Stomach (tissue), 4 donors: ENCODE data around the gene HS2ST1.

Experiments
- POLR2A ChIP-seq, 4 donors: fragments of 450-650 bp; IDR thresholded peaks; one replicate each; pipeline ENCODE4 v1.6.1; 2016; ENCODE audit warnings: antibody characterized with exemption in 4 of 4, control low read depth in 2 of 4, mild to moderate bottlenecking in 1 of 4, moderate library complexity in 1 of 4
- POLR2AphosphoS5 ChIP-seq, 3 donors: sonication (generic); formaldehyde crosslinking; IDR thresholded peaks; one replicate each; pipeline ENCODE4 v1.6.1; 2016; ENCODE audit warnings: antibody characterized with exemption in 3 of 3
- TF ChIP-seq, protein P1 (sequence below), 7 experiments: fragments of 450-650 bp in 4 of 7; fragments of 200-600 bp in 3 of 7; sonication (generic) in 3 of 7; IDR thresholded peaks; one replicate each; pipeline ENCODE4 v1.5.1; 2016 to 2019; ENCODE audit warnings: antibody characterized with exemption in 7 of 7, control low read depth in 2 of 7, mild to moderate bottlenecking in 1 of 7

- TF ChIP-seq, protein P1, sequence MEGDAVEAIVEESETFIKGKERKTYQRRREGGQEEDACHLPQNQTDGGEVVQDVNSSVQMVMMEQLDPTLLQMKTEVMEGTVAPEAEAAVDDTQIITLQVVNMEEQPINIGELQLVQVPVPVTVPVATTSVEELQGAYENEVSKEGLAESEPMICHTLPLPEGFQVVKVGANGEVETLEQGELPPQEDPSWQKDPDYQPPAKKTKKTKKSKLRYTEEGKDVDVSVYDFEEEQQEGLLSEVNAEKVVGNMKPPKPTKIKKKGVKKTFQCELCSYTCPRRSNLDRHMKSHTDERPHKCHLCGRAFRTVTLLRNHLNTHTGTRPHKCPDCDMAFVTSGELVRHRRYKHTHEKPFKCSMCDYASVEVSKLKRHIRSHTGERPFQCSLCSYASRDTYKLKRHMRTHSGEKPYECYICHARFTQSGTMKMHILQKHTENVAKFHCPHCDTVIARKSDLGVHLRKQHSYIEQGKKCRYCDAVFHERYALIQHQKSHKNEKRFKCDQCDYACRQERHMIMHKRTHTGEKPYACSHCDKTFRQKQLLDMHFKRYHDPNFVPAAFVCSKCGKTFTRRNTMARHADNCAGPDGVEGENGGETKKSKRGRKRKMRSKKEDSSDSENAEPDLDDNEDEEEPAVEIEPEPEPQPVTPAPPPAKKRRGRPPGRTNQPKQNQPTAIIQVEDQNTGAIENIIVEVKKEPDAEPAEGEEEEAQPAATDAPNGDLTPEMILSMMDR (IDR thresholded peaks at IDR 0.05), result no peak
- TF ChIP-seq POLR2AphosphoS5 (IDR thresholded peaks at IDR 0.05), result no peak
- TF ChIP-seq POLR2A (IDR thresholded peaks at IDR 0.05), result no peak
These were observed 241.7 kb downstream of the HS2ST1 start for GRCh38 chr1:87156124-87156523.
